HCT116 (cell line): ENCODE results near the gene ZBTB24. TPM values are rescaled to one million over a fixed set of nuclear protein-coding genes. Genes with fewer than 3 reads are reported as not detected.

Experiments
- ATAC-seq: fragments of 200-7000 bp; cut with Tn5 transposase; 2 replicates; pipeline ENCODE4 v1.9.1; 2020; ENCODE audit warnings: mild to moderate bottlenecking, moderate library complexity
- BruUV-seq: library from RNA; stranded (reverse); fragments of 400-500 nt; replicated peaks from 2 replicates; lab custom pipeline; 2021; lab: Mats Ljungman, UMichigan
- CTCF ChIA-PET: fragments of 300-600 bp; sonication (Branson Sonifier 250); formaldehyde crosslinking; loops from one replicate; lab custom pipeline; 2021; ENCODE audit warnings: antibody characterized with exemption; lab: Charles Lee
- POLR2A ChIA-PET: fragments of 300-600, 350-600 bp; sonication (Branson Sonifier 250); formaldehyde crosslinking; loops from one replicate; lab custom pipeline; 2021; ENCODE audit warnings: antibody characterized with exemption; lab: Charles Lee
- RAD21 ChIA-PET, 2 experiments: fragments of 300-600 bp; sonication (Branson Sonifier 250); formaldehyde crosslinking; loops; one replicate each; lab custom pipeline; 2023; ENCODE audit warnings: low total read pairs in 2 of 2; ENCODE audit not compliant: uncharacterized antibody in 2 of 2, unreplicated experiment in 2 of 2, low non-redundant PET in 1 of 2; lab: Charles Lee
- DNase-seq: peaks from one replicate; pipeline ENCODE4 v3.0.0-alpha.2; 2010; ENCODE audit warnings: low read depth, low spot score
- H2AFZ ChIP-seq: fragments of 200-600 bp; shearing (Covaris generic), sonication (generic); 2 replicates; pipeline ENCODE4 v1.6.1; 2017; ENCODE audit warnings: low read depth, mixed run types, mixed read lengths, antibody characterized with exemption, low read length; ENCODE audit not compliant: poor library complexity, severe bottlenecking
- H3K27ac ChIP-seq: 2 replicates; pipeline ENCODE4 v1.5.1; 2012; ENCODE audit warnings: low read depth, low read length
- H3K27me3 ChIP-seq: fragments of 200-600 bp; sonication (generic); 2 replicates; pipeline ENCODE4 v1.6.1; 2016; ENCODE audit warnings: mixed run types, low read length, mixed read lengths; ENCODE audit not compliant: insufficient read depth
- H3K36me3 ChIP-seq, 2 experiments: fragments of 200-500 bp in 1 of 2; fragments of 200-600 bp in 1 of 2; sonication (Bioruptor generic) in 1 of 2; sonication (generic) in 1 of 2; 2 replicates each; pipeline versions ENCODE4 v1.5.1 to v1.6.1; 2014 to 2016; ENCODE audit warnings: low read length in 2 of 2, inconsistent platforms in 1 of 2, mixed read lengths in 1 of 2, mixed run types in 1 of 2; ENCODE audit not compliant: insufficient read depth in 2 of 2, control insufficient read depth in 1 of 2
- H3K4me1 ChIP-seq, 2 experiments: fragments of 200-600 bp in 1 of 2; sonication (generic) in 1 of 2; 2 replicates each; pipeline versions ENCODE4 v1.5.1 to v1.6.1; 2012 to 2017; ENCODE audit warnings: low read length in 2 of 2, inconsistent platforms in 1 of 2, mild to moderate bottlenecking in 1 of 2, mixed read lengths in 1 of 2, mixed run types in 1 of 2, moderate library complexity in 1 of 2; ENCODE audit not compliant: insufficient read depth in 2 of 2, control insufficient read depth in 1 of 2
- H3K4me2 ChIP-seq: fragments of 200-600 bp; sonication (generic); 2 replicates; pipeline ENCODE4 v1.6.1; 2017; ENCODE audit warnings: mixed run types, low read length, mixed read lengths
- H3K4me3 ChIP-seq, 2 experiments: fragments of 200-600 bp in 1 of 2; sonication (generic) in 1 of 2; replicated peaks in 1 of 2; 2 replicates each; pipeline ENCODE4 v1.5.1; 2011 to 2016; ENCODE audit warnings: low read length in 2 of 2, control low read depth in 1 of 2, low read depth in 1 of 2, mild to moderate bottlenecking in 1 of 2, mixed read lengths in 1 of 2, mixed run types in 1 of 2
- H3K79me2 ChIP-seq: fragments of 200-600 bp; sonication (generic); 2 replicates; pipeline ENCODE4 v1.6.1; 2017; ENCODE audit warnings: mild to moderate bottlenecking, mixed run types, low read length, moderate library complexity, mixed read lengths; ENCODE audit not compliant: insufficient read depth
- H3K9ac ChIP-seq: fragments of 200-600 bp; sonication (generic); 2 replicates; pipeline ENCODE4 v1.6.1; 2016; ENCODE audit warnings: low read length, mixed read lengths
- H3K9me2 ChIP-seq: fragments of 200-600 bp; sonication (generic), shearing (Covaris generic); 2 replicates; pipeline ENCODE4 v1.6.1; 2017; ENCODE audit warnings: mixed run types, mild to moderate bottlenecking, moderate library complexity; ENCODE audit not compliant: insufficient read depth
- H3K9me3 ChIP-seq, 2 experiments: fragments of 200-500 bp in 1 of 2; fragments of 200-600 bp in 1 of 2; sonication (Bioruptor generic) in 1 of 2; sonication (generic) in 1 of 2; 2 replicates each; pipeline ENCODE4 v1.6.1; 2014 to 2017; ENCODE audit warnings: low read length in 2 of 2, mixed read lengths in 2 of 2, inconsistent platforms in 1 of 2, low read depth in 1 of 2, mild to moderate bottlenecking in 1 of 2, mixed run types in 1 of 2, moderate library complexity in 1 of 2; ENCODE audit not compliant: control insufficient read depth in 1 of 2, insufficient read depth in 1 of 2
- H4K20me1 ChIP-seq: fragments of 200-600 bp; sonication (generic), shearing (Covaris generic); 2 replicates; pipeline ENCODE4 v1.6.1; 2017; ENCODE audit warnings: mixed run types, mild to moderate bottlenecking, moderate library complexity; ENCODE audit not compliant: insufficient read depth
- CEBPB ChIP-seq: IDR thresholded peaks from 2 replicates; pipeline ENCODE4 v1.6.1; 2012; ENCODE audit warnings: low read depth
- CTCF ChIP-seq, 3 experiments: fragments of 200-600 bp in 1 of 3; sonication (generic) in 1 of 3; IDR thresholded peaks in 2 of 3; conservative IDR thresholded peaks in 1 of 3; 2 replicates each; pipeline ENCODE4 v1.5.1; 2012 to 2017; ENCODE audit warnings: low read depth in 2 of 3, low read length in 2 of 3, antibody characterized with exemption in 1 of 3, borderline replicate concordance in 1 of 3, control low read depth in 1 of 3, mild to moderate bottlenecking in 1 of 3, mixed read lengths in 1 of 3, mixed run types in 1 of 3, moderate library complexity in 1 of 3; ENCODE audit not compliant: insufficient read depth in 1 of 3
- REST ChIP-seq: IDR thresholded peaks from 2 replicates; pipeline ENCODE4 v1.6.1; 2012; ENCODE audit warnings: low read depth
- SRF ChIP-seq: IDR thresholded peaks from 2 replicates; pipeline ENCODE4 v1.6.1; 2012; ENCODE audit warnings: low read depth
- TCF7L2 ChIP-seq: IDR thresholded peaks from 2 replicates; pipeline ENCODE4 v1.7.0; 2011; ENCODE audit warnings: borderline replicate concordance, inconsistent platforms; ENCODE audit not compliant: insufficient read depth, insufficient read length; ENCODE audit errors: extremely low read depth
- YY1 ChIP-seq: IDR thresholded peaks from 2 replicates; pipeline ENCODE4 v1.6.1; 2011; ENCODE audit warnings: low read length, low read depth, moderate library complexity, mild to moderate bottlenecking; ENCODE audit not compliant: insufficient replicate concordance; ENCODE audit errors: extremely low read depth
- intact Hi-C: fragments of 100-400 bp; cut with micrococcal nuclease; formaldehyde crosslinking; loops from 2 replicates; pipeline ENCODE4 v1.10.0; 2022
- total RNA-seq: library from RNA; stranded (reverse); gene quantifications from one replicate; pipeline ENCODE4 v1.2.1, GENCODE V29; 2021; ENCODE audit not compliant: unreplicated experiment

Gene ZBTB24
- total RNA-seq, 1 experiment from 2014 or later = 11.3 TPM

- no peaks in the 10 kb centered on the region for H3K9me3 ChIP-seq
- no peak overlapping the region for H3K27ac ChIP-seq
- TF ChIP-seq REST (no peak), YY1 (no peak), TCF7L2 (no peak), SRF (no peak), CEBPB (no peak), CTCF (IDR thresholded peaks at IDR 0.05 in 2 of 3, conservative IDR thresholded peaks at IDR 0.05 in 1 of 3; ENCODE audit: borderline replicate concordance in 1 of 3, insufficient read depth in 1 of 3, low read depth in 2 of 3, low read length in 2 of 3) (no peak)
- TF ChIP-seq, all 23 proteins: peak for 0
- CTCF ChIA-PET = no interaction called here
- H3K9ac ChIP-seq = no peak overlapping the region
- no TSS peak for BruUV-seq
- H2AFZ ChIP-seq = no peak overlapping the region
- no peaks in the 10 kb centered on the region; the same call in 1 of the 2 replicates for H3K9me2 ChIP-seq
- no peaks in the 10 kb centered on the region for H4K20me1 ChIP-seq
- H3K36me3 ChIP-seq = no peaks in the 10 kb centered on the region
- RAD21 ChIA-PET = no interaction called here
- POLR2A ChIA-PET = no interaction called here
- ATAC-seq (no peak), DNase-seq (no peak)
- peaks cover 0 to 3% of the 10 kb centered on the region in 2 experiments; a peak in 1 of 4 replicates for H3K4me1 ChIP-seq
- H3K4me3 ChIP-seq = no peak overlapping the region
- intact Hi-C loops = no loop called here
- no peaks in the 10 kb centered on the region for H3K79me2 ChIP-seq
- no peak overlapping the region for H3K4me2 ChIP-seq
- H3K27me3 ChIP-seq = no peaks in the 10 kb centered on the region
These were observed 28.8 kb upstream of the ZBTB24 start for GRCh38 chr6:109511832-109512231.
